HepG2 (cell line): ENCODE results near the gene CD68. TPM values are rescaled to one million over a fixed set of nuclear protein-coding genes. Genes with fewer than 3 reads are reported as not detected.

Experiments
- EP300 ChIP-seq, 3 experiments: sonication (generic) in 1 of 3; formaldehyde crosslinking in 1 of 3; IDR thresholded peaks; 2 replicates each; pipeline versions ENCODE4 v1.5.1 to v1.6.1; 2011 to 2020; ENCODE audit warnings: low read depth in 2 of 3, low read length in 2 of 3, borderline replicate concordance in 1 of 3, improper control_type of control experiment in 1 of 3, mild to moderate bottlenecking in 1 of 3, missing genetic modification reagents in 1 of 3, moderate library complexity in 1 of 3
- FOXC1 ChIP-seq: sonication (generic); formaldehyde crosslinking; IDR thresholded peaks from 2 replicates; pipeline ENCODE4 v1.8.0; 2022; ENCODE audit warnings: mild to moderate bottlenecking, missing genetic modification reagents, borderline replicate concordance
- HHEX ChIP-seq: IDR thresholded peaks from 2 replicates; pipeline ENCODE4 v1.6.1; 2016; ENCODE audit warnings: control low read depth
- NCOA1 ChIP-seq: sonication (generic); formaldehyde crosslinking; IDR thresholded peaks from 2 replicates; pipeline ENCODE4 v1.9.0; 2021; ENCODE audit warnings: missing genetic modification reagents
- NR2F6 ChIP-seq, 2 experiments: IDR thresholded peaks; 2 replicates each; pipeline ENCODE4 v1.6.1; 2016; ENCODE audit warnings: antibody characterized with exemption in 1 of 2, mild to moderate bottlenecking in 1 of 2
- POGK ChIP-seq: sonication (generic); formaldehyde crosslinking; conservative IDR thresholded peaks from 2 replicates; pipeline ENCODE4 v1.8.0; 2022; ENCODE audit warnings: mild to moderate bottlenecking, moderate library complexity, missing genetic modification reagents
- SAP130 ChIP-seq: IDR thresholded peaks from 2 replicates; pipeline ENCODE4 v1.6.1; 2016; ENCODE audit warnings: low read depth
- TCF12 ChIP-seq, 2 experiments: fragments of 450-650 bp in 1 of 2; sonication (generic) in 1 of 2; formaldehyde crosslinking in 1 of 2; IDR thresholded peaks; 2 replicates each; pipeline versions ENCODE4 v1.6.1 to v1.8.0; 2017 to 2022; ENCODE audit warnings: antibody characterized with exemption in 1 of 2, mild to moderate bottlenecking in 1 of 2, missing genetic modification reagents in 1 of 2, moderate library complexity in 1 of 2
- TP53 ChIP-seq: sonication (generic); formaldehyde crosslinking; conservative IDR thresholded peaks from 2 replicates; pipeline ENCODE4 v1.4.0; 2020; ENCODE audit warnings: missing genetic modification reagents
- U2AF1 ChIP-seq: fragments of 200-400 bp; formaldehyde crosslinking; optimal IDR thresholded peaks from 2 replicates; pipeline ENCODE3; 2017; ENCODE audit warnings: mild to moderate bottlenecking, low read depth, low read length
- ZBTB39 ChIP-seq: sonication (generic); formaldehyde crosslinking; IDR thresholded peaks from 2 replicates; pipeline ENCODE4 v1.5.0; 2020; ENCODE audit warnings: missing genetic modification reagents
- ZKSCAN8 ChIP-seq: IDR thresholded peaks from 2 replicates; pipeline ENCODE4 v1.6.1; 2016; ENCODE audit warnings: borderline replicate concordance, missing genetic modification reagents, missing compliant biosample characterization
- ZNF180 ChIP-seq: sonication (generic); formaldehyde crosslinking; IDR thresholded peaks from 2 replicates; pipeline ENCODE4 v1.4.0; 2020; ENCODE audit warnings: low read depth, missing genetic modification reagents, borderline replicate concordance
- ZNF207 ChIP-seq: fragments of 450-650 bp; IDR thresholded peaks from 2 replicates; pipeline ENCODE4 v1.6.1; 2016; ENCODE audit warnings: antibody characterized with exemption, borderline replicate concordance
- ZNF350 ChIP-seq: sonication (generic); formaldehyde crosslinking; IDR thresholded peaks from 2 replicates; pipeline ENCODE4 v1.4.0; 2020; ENCODE audit warnings: mild to moderate bottlenecking, low read depth, missing genetic modification reagents, borderline replicate concordance
- ZNF367 ChIP-seq: sonication (generic); formaldehyde crosslinking; IDR thresholded peaks from 2 replicates; pipeline ENCODE4 v1.4.0; 2020; ENCODE audit warnings: missing genetic modification reagents, borderline replicate concordance
- ZNF549 ChIP-seq: sonication (generic); formaldehyde crosslinking; IDR thresholded peaks from 2 replicates; pipeline ENCODE4 v1.5.0; 2020; ENCODE audit warnings: missing genetic modification reagents
- ZNF564 ChIP-seq: sonication (generic); formaldehyde crosslinking; IDR thresholded peaks from 2 replicates; pipeline ENCODE4 v1.8.1; 2023; ENCODE audit warnings: mild to moderate bottlenecking, missing genetic modification reagents
- ZNF580 ChIP-seq: IDR thresholded peaks from 2 replicates; pipeline ENCODE4 v1.6.1; 2016; ENCODE audit warnings: low read depth, borderline replicate concordance
- ZNF644 ChIP-seq: IDR thresholded peaks from 2 replicates; pipeline ENCODE4 v1.6.1; 2016; ENCODE audit warnings: low read depth
- ZSCAN5A ChIP-seq: sonication (generic); formaldehyde crosslinking; IDR thresholded peaks from 2 replicates; pipeline ENCODE4 v1.8.0; 2022; ENCODE audit warnings: mild to moderate bottlenecking, missing genetic modification reagents, borderline replicate concordance
- polyA plus RNA-seq, 8 experiments: library from polyadenylated mRNA; depleted of rRNA in 3 of 8; stranded (reverse) in 7 of 8; unstranded in 1 of 8; fragments of >200 nt; fragmentation: Illumina TruSeq in 4 of 8; extraction: Trizol in 4 of 8; gene quantifications; 2 replicates each; pipeline versions ENCODE4 v1.2.1 to v1.2.3, GENCODE V29; 2011 to 2016; ENCODE audit warnings: low read depth in 4 of 8, missing spikeins in 1 of 8, mixed read lengths in 1 of 8; ENCODE audit not compliant: insufficient read depth in 1 of 8
- total RNA-seq, 5 experiments: library from RNA; depleted of rRNA; stranded (reverse); fragments of >200 nt; fragmentation: Illumina TruSeq; extraction: Trizol; gene quantifications; 2 replicates each; pipeline ENCODE4 v1.2.3, GENCODE V29; 2016; ENCODE audit warnings: low read depth in 1 of 5

Gene CD68
- total and polyA plus RNA-seq, 2 of the 13 experiments (the other 11 are each of a cell fraction or from before 2014, with no cell fraction given) = 10.3 to 104 TPM

GRCh38 chr17:7583253-7584109, 4.0 kb downstream of the CD68 start, which contains the start of gene MPDU1 (continued):
- TF ChIP-seq ZSCAN5A (CRISPR knock-in tag) (peak; percentile 77; the same call in 1 of the 2 replicates), ZNF580 (peak; percentile 85; the same call in 1 of the 2 replicates), ZKSCAN8 (CRISPR knock-in tag) (peak; percentile 28), ZNF207 (no peak), U2AF1 (no peak), SAP130 (CRISPR knock-in tag) (peak; percentile 78), NCOA1 (CRISPR knock-in tag) (no peak), POGK (CRISPR knock-in tag) (peak; percentile 76), ZNF350 (peak; percentile 52; the same call in 1 of the 2 replicates), ZNF644 (CRISPR knock-in tag) (0 out of 2 replicates have a peak, but pooled peaks have one; percentile 31), EP300 (IDR thresholded peaks at IDR 0.05; ENCODE audit: low read depth in 2 of 2, low read length in 2 of 2) (0 out of 4 replicates have a peak, but pooled peaks of 1 of the 2 experiments have one; percentile 18), EP300 (CRISPR knock-in tag; IDR thresholded peaks at IDR 0.05; ENCODE audit: borderline replicate concordance) (peak; percentile 8; the same call in 1 of the 2 replicates), HHEX (CRISPR knock-in tag) (peak; percentile 37; the same call in 1 of the 2 replicates), ZNF367 (CRISPR knock-in tag) (peak; percentile 70; the same call in 1 of the 2 replicates), ZBTB39 (CRISPR knock-in tag) (peak; percentile 42; the same call in 1 of the 2 replicates), TP53 (CRISPR knock-in tag) (peak; percentile 85; the same call in 1 of the 2 replicates), ZNF564 (CRISPR knock-in tag) (peak; percentile 72; the same call in 1 of the 2 replicates), FOXC1 (CRISPR knock-in tag) (no peak; the same call in 1 of the 2 replicates), ZNF180 (CRISPR knock-in tag) (0 out of 2 replicates have a peak, but pooled peaks have one; percentile 65), ZNF549 (CRISPR knock-in tag) (no peak), TCF12 (IDR thresholded peaks at IDR 0.05) (no peak), TCF12 (CRISPR knock-in tag; IDR thresholded peaks at IDR 0.05) (no peak), NR2F6 (IDR thresholded peaks at IDR 0.05) (no peak), NR2F6 (CRISPR knock-in tag; IDR thresholded peaks at IDR 0.05) (no peak)
